HG03135 (cell line): ENCODE results near the gene S100A13.

ENCODE experiments used
- ATAC-seq: cut with Tn5 transposase; IDR thresholded peaks from one replicate; pipeline ENCODE4 v1.9.1; 2021; ENCODE audit warnings: mild to moderate bottlenecking, moderate library complexity; ENCODE audit not compliant: unreplicated experiment

The S100A13 gene

GRCh38 chr1:153627715-153628626, 666 bp upstream of the S100A13 start, which contains the start of gene S100A1:
Gene S100A1, plus strand, starts transcription at chr1:153628434. Its CDS starts 2,088 bp downstream, at chr1:153630522.
- no peak for ATAC-seq

GRCh38 chr1:153626477-153626903, 815 bp downstream of the S100A13 start:
- ATAC-seq: no peak

- ATAC-seq: no peak
Measured at GRCh38 chr1:153624965-153625611, 2.2 kb downstream of the S100A13 start.

GRCh38 chr1:153623101-153623500, 4.2 kb downstream of the S100A13 start:
- no peak for ATAC-seq

- ATAC-seq: no peak
Measured at GRCh38 chr1:153619171-153619570, 8.1 kb downstream of the S100A13 start.

- peak; percentile 73 for ATAC-seq
Measured at GRCh38 chr1:153617663-153618062, 9.6 kb downstream of the S100A13 start.

GRCh38 chr1:153616917-153617311, 10.4 kb downstream of the S100A13 start:
- no peak for ATAC-seq

GRCh38 chr1:153616144-153616916, 11.0 kb downstream of the S100A13 start, which contains the start of gene S100A14:
Gene S100A14, minus strand, starts transcription at chr1:153616325. Its CDS starts 467 bp downstream, at chr1:153615858.
- ATAC-seq: no peak

- no peak for ATAC-seq
Measured at GRCh38 chr1:153615406-153615805, 11.9 kb downstream of the S100A13 start.

GRCh38 chr1:153614906-153615305, 12.4 kb downstream of the S100A13 start:
- ATAC-seq: no peak

GRCh38 chr1:153614189-153614900, 13.0 kb downstream of the S100A13 start:
- ATAC-seq: no peak

- ATAC-seq: no peak
Measured at GRCh38 chr1:153613406-153613805, 13.9 kb downstream of the S100A13 start.

- no peak for ATAC-seq
Measured at GRCh38 chr1:153612755-153613331, 14.5 kb downstream of the S100A13 start, which contains the start of gene S100A16. Gene S100A16, minus strand, starts transcription at chr1:153613137. Its CDS starts 4,986 bp downstream, at chr1:153608151.

- ATAC-seq: no peak
Measured at GRCh38 chr1:153612111-153612754, 15.1 kb downstream of the S100A13 start.

- ATAC-seq: no peak
Measured at GRCh38 chr1:153611356-153611755, 15.9 kb downstream of the S100A13 start.

- ATAC-seq: no peak
Measured at GRCh38 chr1:153610811-153611301, 16.4 kb downstream of the S100A13 start.

- no peak for ATAC-seq
Measured at GRCh38 chr1:153610334-153610733, 17.0 kb downstream of the S100A13 start.

- no peak for ATAC-seq
Measured at GRCh38 chr1:153609585-153609907, 17.8 kb downstream of the S100A13 start.
